Ishikawa (cell line): ENCODE data around the gene ODF4.

Source experiments
- CEBPB ChIP-seq: IDR thresholded peaks from 2 replicates; pipeline ENCODE4 v1.6.1; 2012
- CREB1 ChIP-seq: IDR thresholded peaks from 2 replicates; pipeline ENCODE4 v1.6.1; 2012; ENCODE audit warnings: low read depth
- EP300 ChIP-seq: IDR thresholded peaks from 2 replicates; pipeline ENCODE4 v1.6.1; 2012; ENCODE audit warnings: borderline replicate concordance
- FOXM1 ChIP-seq: IDR thresholded peaks from 2 replicates; pipeline ENCODE4 v1.6.1; 2012; ENCODE audit warnings: low read depth, borderline replicate concordance
- MAX ChIP-seq: IDR thresholded peaks from 2 replicates; pipeline ENCODE4 v1.6.1; 2012
- RAD21 ChIP-seq: IDR thresholded peaks from 2 replicates; pipeline ENCODE4 v1.6.1; 2012; ENCODE audit warnings: low read depth
- REST ChIP-seq: IDR thresholded peaks from 2 replicates; pipeline ENCODE4 v1.6.1; 2012; ENCODE audit warnings: low read depth, mild to moderate bottlenecking
- TAF1 ChIP-seq: IDR thresholded peaks from 2 replicates; pipeline ENCODE4 v1.6.1; 2012; ENCODE audit warnings: low read depth, mild to moderate bottlenecking
- TCF12 ChIP-seq: IDR thresholded peaks from 2 replicates; pipeline ENCODE4 v1.6.1; 2012; ENCODE audit warnings: low read depth
- TEAD4 ChIP-seq: IDR thresholded peaks from 2 replicates; pipeline ENCODE4 v1.6.1; 2012

- TF ChIP-seq MAX (no peak), RAD21 (no peak), CREB1 (no peak), EP300 (no peak), TCF12 (no peak), FOXM1 (no peak), REST (no peak), CEBPB (no peak), TAF1 (no peak), TEAD4 (no peak)
These were observed 7.5 kb upstream of the ODF4 start for GRCh38 chr17:8332128-8332527.
